ENCODE data around the gene PPP2R2B. TPM values are rescaled to one million over a fixed set of nuclear protein-coding genes. Genes with fewer than 3 reads are reported as not detected.

PPP2R2B gene
- total RNA-seq, 6 experiments from 2014 or later, result 0.15 to 0.77 (median 0.27) TPM

DNA sequence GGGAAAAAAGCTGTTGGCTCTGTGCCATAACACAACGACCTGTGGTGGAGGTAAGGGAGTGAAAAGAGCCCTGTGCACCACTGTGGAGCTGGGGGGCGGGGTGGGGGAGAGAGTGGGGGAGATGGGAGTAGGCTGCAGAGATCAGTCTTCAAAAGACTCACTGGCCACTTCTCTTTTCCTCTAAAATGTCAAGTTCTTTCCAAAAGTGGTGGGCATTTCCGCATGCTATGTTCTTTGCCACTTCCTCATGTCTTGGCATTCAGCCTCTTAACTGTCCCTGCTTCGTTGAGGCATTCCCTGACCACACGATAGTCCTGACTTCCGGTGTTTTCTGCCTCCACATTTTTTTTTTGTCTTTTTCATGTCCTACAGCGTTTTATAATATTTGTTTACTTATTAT, 2.4 kb upstream of the PPP2R2B start:
- Histone ChIP-seq H3K36me3 (no peaks in the 10 kb centered on the region), H3K4me3 (no peak overlapping the region), H3K27me3 (peaks cover 0 to 8% of the 10 kb centered on the region in 2 donors), H3K4me1 (peaks cover 0 to 19% (median 2%) of the 10 kb centered on the region in 4 donors), H3K9me3 (no peaks in the 10 kb centered on the region), H3K27ac (no peak overlapping the region)
- intact Hi-C loops (cut with DNase I), result no loop called here
- DNase-seq (no peak), ATAC-seq (no peak)
- 49% methylated on average over 6 of the region's 7 CpGs for WGBS (ENCODE audit: insufficient coverage, low coverage, low lambda C conversion rate, missing lambda C conversion rate)
- no peak for TF ChIP-seq POLR2A (IDR thresholded peaks at IDR 0.05)
- TF ChIP-seq, protein P1, sequence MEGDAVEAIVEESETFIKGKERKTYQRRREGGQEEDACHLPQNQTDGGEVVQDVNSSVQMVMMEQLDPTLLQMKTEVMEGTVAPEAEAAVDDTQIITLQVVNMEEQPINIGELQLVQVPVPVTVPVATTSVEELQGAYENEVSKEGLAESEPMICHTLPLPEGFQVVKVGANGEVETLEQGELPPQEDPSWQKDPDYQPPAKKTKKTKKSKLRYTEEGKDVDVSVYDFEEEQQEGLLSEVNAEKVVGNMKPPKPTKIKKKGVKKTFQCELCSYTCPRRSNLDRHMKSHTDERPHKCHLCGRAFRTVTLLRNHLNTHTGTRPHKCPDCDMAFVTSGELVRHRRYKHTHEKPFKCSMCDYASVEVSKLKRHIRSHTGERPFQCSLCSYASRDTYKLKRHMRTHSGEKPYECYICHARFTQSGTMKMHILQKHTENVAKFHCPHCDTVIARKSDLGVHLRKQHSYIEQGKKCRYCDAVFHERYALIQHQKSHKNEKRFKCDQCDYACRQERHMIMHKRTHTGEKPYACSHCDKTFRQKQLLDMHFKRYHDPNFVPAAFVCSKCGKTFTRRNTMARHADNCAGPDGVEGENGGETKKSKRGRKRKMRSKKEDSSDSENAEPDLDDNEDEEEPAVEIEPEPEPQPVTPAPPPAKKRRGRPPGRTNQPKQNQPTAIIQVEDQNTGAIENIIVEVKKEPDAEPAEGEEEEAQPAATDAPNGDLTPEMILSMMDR (IDR thresholded peaks at IDR 0.05), result no peak

DNA sequence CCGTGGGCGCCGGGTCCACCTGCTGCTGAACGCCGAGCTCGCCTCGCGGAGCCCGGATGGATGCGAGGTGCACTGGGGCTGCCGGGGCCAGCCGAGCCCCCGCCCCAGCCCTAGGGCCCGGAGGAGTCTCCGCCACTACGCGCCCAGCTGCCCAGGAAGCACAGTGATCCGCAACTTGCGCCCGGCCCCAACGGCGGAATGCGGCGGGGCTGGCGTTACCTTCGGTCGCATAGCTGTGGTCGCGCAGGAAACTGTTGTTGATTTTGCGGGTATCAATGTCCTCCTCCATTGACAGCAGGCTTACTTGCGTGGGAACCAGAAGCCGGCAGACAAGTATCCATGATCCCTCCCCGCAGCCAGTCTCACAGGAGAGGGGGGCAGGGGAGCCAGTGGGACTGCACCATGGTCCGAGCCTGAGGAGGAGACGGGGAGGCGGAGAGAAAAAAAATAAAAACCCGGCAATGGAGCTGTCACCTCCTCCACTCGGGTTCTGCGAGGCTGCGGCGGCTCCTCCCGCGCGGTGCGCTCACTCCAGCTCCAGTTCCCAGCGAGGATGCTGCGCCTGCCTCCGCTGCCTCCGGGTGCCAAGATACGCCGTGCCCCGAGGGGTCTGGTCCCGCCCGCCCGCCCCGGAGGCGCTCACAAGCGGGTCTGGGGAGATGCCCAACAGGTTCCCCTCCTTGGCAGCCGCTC, 628 bp downstream of the PPP2R2B start:
- peak; percentile 48 to 61 (median 54) for ATAC-seq

DNA sequence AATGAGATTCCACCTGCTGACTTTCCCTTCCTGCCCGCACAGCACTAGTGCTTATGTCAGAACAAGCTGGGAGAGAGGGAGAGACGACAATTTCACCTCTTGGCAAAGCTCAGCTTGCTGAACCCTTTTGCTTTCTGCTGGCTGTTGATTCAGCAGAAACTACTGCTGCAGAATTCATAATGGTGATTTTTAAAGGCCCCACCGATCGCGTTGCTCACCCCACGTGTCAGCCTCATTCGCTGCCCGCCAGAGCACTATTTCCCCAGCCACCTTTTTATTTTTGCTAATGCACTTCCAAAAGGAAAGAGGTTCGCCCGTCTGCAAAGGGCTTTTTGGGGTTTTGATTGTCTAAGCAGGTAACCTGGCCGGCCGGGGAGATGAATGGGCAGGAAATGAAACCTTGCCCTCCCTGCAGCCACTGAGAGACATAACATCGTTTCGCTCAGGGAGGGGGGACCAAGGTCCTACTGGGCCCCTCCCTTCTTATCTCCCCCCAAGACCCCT, 1.3 kb downstream of the PPP2R2B start:
- intact Hi-C loops (cut with DNase I), result no loop called here
- Histone ChIP-seq H3K9me3 (no peaks in the 10 kb centered on the region), H3K4me3 (peak overlapping the region; percentile 25 to 48 (median 40)), H3K27me3 (peaks cover 0 to 8% of the 10 kb centered on the region in 2 donors), H3K4me1 (peaks cover 0 to 19% (median 2%) of the 10 kb centered on the region in 4 donors), H3K27ac (no peak overlapping the region), H3K36me3 (no peaks in the 10 kb centered on the region)
- DNase-seq (no peak), ATAC-seq (peak; percentile 33 to 56 (median 46))
- TF ChIP-seq, protein P1 (IDR thresholded peaks at IDR 0.05), result no peak
- 6% methylated on average over 14 of the region's 14 CpGs for WGBS (ENCODE audit: insufficient coverage, low coverage, low lambda C conversion rate, missing lambda C conversion rate)

More for the DNA sequence above, 628 bp downstream of the PPP2R2B start:
- TF ChIP-seq, protein P1 (IDR thresholded peaks at IDR 0.05), result no peak
- no peak for TF ChIP-seq POLR2A (IDR thresholded peaks at IDR 0.05)
- H3K36me3 ChIP-seq, result no peaks in the 10 kb centered on the region
- H3K4me1 ChIP-seq, result peaks cover 0 to 19% (median 2%) of the 10 kb centered on the region in 4 donors
- H3K9me3 ChIP-seq, result no peaks in the 10 kb centered on the region
- intact Hi-C loops (cut with DNase I), result no loop called here
- peak in 2 of 3 donors; percentile 21 to 55 for DNase-seq
- no peak overlapping the region for H3K27ac ChIP-seq
- WGBS (ENCODE audit: insufficient coverage, low coverage, low lambda C conversion rate, missing lambda C conversion rate), result 2% methylated on average over 18 of the region's 59 CpGs
- H3K27me3 ChIP-seq, result peaks cover 0 to 8% of the 10 kb centered on the region in 2 donors
- peak overlapping the region; percentile 25 to 48 (median 40) for H3K4me3 ChIP-seq

DNA sequence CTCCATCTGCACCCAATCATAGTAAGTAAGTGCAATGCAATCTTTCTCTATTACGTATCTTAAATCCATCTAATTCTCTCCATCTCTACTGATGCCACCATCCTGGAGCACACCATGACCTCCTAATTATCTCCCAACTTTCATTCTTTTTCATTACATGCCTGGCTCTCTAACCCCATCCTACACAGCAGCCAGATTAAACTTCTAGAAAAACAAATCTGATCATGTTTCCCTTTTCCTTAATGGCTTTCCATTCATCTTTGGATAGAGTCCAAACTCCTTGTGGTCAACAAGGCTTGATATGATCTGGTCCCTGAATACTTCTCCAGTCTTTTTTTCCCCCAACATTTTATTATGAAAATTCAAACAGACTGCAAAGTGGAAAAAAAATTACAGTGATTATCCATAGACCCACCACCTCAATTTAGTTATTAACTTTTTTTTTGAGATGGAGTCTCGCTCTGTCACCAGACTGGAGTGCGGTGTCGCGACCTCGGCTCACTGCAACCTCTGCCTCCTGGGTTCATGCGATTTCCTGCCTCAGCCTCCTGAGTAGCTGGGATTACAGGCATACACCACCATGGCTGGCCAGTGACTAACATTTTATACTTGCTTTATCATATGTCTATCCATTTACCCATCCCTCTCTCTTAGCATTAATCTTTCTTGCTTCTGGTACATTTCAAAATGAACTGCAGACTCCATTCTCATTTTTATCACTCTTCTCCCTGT, 5.2 kb downstream of the PPP2R2B start:
- H3K4me1 ChIP-seq, result peaks cover 0 to 16% (median under 1%) of the 10 kb centered on the region in 4 donors
- intact Hi-C loops (cut with DNase I), result no loop called here
- DNase-seq, result no peak

More for the DNA sequence above, 5.2 kb downstream of the PPP2R2B start:
- Histone ChIP-seq H3K4me3 (no peak overlapping the region), H3K27me3 (peaks cover 0 to 8% of the 10 kb centered on the region in 2 donors), H3K36me3 (no peaks in the 10 kb centered on the region), H3K27ac (no peak overlapping the region), H3K9me3 (no peaks in the 10 kb centered on the region)
- no peak for TF ChIP-seq POLR2A (IDR thresholded peaks at IDR 0.05)
- TF ChIP-seq, protein P1 (IDR thresholded peaks at IDR 0.05), result no peak
- WGBS (ENCODE audit: insufficient coverage, low coverage, low lambda C conversion rate, missing lambda C conversion rate), result 74% methylated on average over 7 of the region's 7 CpGs
- no peak for ATAC-seq
